GM19238 (cell line): ENCODE results near the gene DGKI.

Experiments used
- DNase-seq: peaks from one replicate; pipeline ENCODE4 v3.0.0; 2011; ENCODE audit warnings: low spot score; ENCODE audit not compliant: insufficient read length

Gene DGKI

GRCh38 chr7:137657476-137658189 is 189.1 kb downstream of the DGKI start:
- no peak for DNase-seq

GRCh38 chr7:137656850-137657232 is 189.9 kb downstream of the DGKI start:
- no peak for DNase-seq

- DNase-seq = peak; percentile 32
Observed at GRCh38 chr7:137656227-137656849, 190.4 kb downstream of the DGKI start.

- no peak for DNase-seq
Observed at GRCh38 chr7:137655804-137656203, 191.0 kb downstream of the DGKI start.

GRCh38 chr7:137652721-137653120 is 194.1 kb downstream of the DGKI start:
- DNase-seq = no peak

GRCh38 chr7:137647905-137648565 is 198.7 kb downstream of the DGKI start:
- no peak for DNase-seq

- DNase-seq = no peak
Observed at GRCh38 chr7:137642472-137642871, 204.3 kb downstream of the DGKI start.

GRCh38 chr7:137642031-137642430 is 204.7 kb downstream of the DGKI start:
- no peak for DNase-seq

- DNase-seq = no peak
Observed at GRCh38 chr7:137636376-137636775, 210.4 kb downstream of the DGKI start.

- no peak for DNase-seq
Observed at GRCh38 chr7:137635874-137636273, 210.9 kb downstream of the DGKI start.

- no peak for DNase-seq
Observed at GRCh38 chr7:137635132-137635531, 211.6 kb downstream of the DGKI start.

- no peak for DNase-seq
Observed at GRCh38 chr7:137634356-137634755, 212.4 kb downstream of the DGKI start.

- DNase-seq = no peak
Observed at GRCh38 chr7:137633133-137633532, 213.6 kb downstream of the DGKI start.

- DNase-seq = no peak
Observed at GRCh38 chr7:137628216-137628615, 218.6 kb downstream of the DGKI start.

- peak; percentile 29 for DNase-seq
Observed at GRCh38 chr7:137626469-137627067, 220.2 kb downstream of the DGKI start.

- DNase-seq = no peak
Observed at GRCh38 chr7:137625197-137625596, 221.6 kb downstream of the DGKI start.

GRCh38 chr7:137619181-137619580 is 227.6 kb downstream of the DGKI start:
- no peak for DNase-seq

GRCh38 chr7:137618748-137619147 is 228.0 kb downstream of the DGKI start:
- DNase-seq = no peak

GRCh38 chr7:137613006-137613525 is 233.7 kb downstream of the DGKI start:
- DNase-seq = no peak

GRCh38 chr7:137611606-137612005 is 235.2 kb downstream of the DGKI start:
- no peak for DNase-seq

GRCh38 chr7:137609500-137609899 is 237.3 kb downstream of the DGKI start:
- DNase-seq = no peak

- DNase-seq = no peak
Observed at GRCh38 chr7:137606061-137606674, 240.6 kb downstream of the DGKI start.
